ENCODE results near the gene CMTM8. TPM values are rescaled to one million over a fixed set of nuclear protein-coding genes. Genes with fewer than 3 reads are reported as not detected.
A peak's percentile ranks its signal among the peaks of the same experiment; 100 is the strongest.
"Not testable (repeated sequence)": the region's sequence is repeated elsewhere in the genome, so short reads cannot be mapped to it uniquely, and the experiment has no call there.

CMTM8 gene
- total RNA-seq, 1 donor from 2014 or later, result 4.8 TPM

DNA sequence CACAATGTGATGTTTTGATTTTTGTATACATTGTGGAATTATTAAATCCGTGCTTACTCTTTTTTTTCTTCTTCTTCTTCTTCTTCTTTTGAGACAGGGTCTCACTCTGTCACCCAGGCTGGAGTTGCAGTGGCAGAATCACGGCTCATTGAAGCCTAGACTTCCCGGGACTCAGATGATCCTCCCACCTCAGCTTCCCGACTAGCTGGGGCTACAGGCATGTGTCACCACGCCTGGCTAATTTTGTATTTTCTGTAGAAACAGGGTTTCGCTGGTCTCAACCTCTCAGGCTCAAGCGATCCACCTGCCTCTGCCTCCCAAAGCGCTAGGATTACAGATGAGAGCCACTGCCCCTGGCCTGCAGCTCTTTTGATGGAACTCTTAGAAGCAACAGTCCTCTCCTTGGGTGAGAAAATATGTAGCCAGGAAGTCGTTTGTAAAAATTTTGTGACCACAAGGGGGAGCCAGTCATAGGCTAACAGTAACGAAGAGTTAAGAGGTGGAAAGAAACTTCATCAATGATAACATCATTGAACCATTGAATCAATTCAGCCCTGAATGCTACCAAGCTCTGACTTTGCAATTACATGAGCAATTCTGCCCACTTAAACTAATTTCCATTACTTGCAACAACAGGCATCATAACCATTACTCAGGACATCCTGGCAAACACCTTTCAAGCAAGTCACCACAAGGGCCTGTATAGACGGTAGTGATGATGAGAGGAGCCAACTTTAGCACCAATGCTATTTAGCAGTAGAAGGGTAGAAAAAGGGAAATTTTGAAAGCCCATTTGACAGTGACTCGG is 136.5 kb downstream of the CMTM8 start:
- DNase-seq (ENCODE audit: low read depth), result peak; percentile 84

DNA sequence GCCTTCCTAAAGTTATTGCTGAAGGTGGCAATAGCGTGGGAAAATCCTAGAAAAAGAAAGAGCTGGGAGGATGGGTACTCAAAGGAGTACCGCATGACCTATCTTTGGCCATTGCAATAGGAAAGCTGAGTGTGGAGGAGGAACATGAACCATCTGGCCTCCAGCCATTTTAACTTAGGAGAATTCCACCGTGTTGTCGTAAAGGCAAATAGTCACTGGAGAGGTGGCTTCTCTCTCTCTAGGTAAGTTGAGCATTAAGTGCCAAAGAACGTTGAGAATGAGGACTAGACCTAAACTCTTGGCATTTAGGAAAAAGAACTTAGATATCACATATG is 137.1 kb downstream of the CMTM8 start:
- no peak for DNase-seq (ENCODE audit: low read depth)

DNA sequence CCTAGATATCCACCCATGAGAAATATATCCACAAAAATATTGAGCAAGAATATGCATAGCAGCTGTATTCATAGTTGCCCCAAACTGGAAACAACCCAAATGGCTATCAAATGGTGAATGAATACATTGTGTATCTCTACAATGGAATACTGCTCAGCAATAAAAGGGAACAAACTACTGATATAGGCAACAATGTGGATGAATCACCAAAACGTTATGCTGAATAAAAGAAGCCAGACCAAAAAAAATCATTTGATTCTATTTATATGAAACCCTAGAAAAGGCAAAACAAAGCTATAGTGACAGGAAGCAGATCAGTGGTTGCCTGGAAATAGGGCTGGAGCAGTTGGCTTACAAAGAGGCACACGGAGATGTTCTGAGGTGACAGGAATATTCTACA is 137.6 kb downstream of the CMTM8 start:
- no peak for DNase-seq (ENCODE audit: low read depth)

DNA sequence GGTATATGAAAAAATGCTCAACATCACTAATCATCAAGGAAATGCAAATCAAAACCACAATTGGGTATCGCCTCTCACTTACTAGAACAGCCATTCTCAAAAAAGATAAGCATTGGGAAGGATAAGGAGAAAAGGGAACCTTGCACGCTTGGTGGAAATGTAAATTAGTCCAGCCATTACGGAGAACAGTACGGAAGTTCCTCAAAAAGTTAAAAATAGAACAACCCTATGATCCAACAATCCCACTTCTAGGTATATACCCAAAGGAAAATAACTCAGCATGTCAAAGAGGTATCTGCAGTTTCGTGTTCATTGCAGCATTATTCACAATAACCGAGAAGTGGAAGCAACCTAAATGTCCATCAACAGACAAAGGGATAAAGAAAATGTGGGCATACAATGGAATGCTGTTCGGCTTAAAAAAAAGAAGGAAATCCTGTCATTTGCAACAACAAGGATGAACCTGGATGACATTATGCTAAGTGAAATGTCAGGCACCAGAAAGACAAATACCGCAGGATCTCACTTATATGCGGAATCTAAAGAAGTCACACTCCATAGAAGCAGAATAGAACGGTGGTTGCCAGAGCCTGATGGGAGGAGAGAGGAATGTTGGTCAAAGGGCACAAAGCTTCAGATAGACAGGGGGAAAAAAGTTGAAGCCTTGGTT is 141.5 kb downstream of the CMTM8 start:
- no peak for DNase-seq (ENCODE audit: low read depth)

DNA sequence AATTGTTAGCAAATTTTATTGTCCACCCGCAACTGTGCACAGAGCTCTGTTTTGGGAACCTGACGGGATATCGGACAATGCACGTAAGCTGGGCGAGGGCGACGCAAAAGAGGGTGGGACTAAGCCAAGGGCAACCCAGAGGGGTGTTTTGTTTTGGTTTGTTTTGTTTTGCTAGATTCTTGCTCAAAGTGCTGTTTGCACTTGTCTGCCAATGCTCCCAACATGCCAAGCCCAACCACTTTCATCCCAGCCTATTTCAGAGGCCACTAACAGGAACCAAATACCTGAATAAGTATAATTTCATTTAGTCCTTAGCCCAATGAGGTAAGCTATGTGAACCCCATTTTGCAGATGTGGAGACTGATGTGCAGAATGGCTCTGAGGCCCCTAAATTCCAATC is 143.4 kb downstream of the CMTM8 start:
- DNase-seq (ENCODE audit: low read depth), result no peak

DNA sequence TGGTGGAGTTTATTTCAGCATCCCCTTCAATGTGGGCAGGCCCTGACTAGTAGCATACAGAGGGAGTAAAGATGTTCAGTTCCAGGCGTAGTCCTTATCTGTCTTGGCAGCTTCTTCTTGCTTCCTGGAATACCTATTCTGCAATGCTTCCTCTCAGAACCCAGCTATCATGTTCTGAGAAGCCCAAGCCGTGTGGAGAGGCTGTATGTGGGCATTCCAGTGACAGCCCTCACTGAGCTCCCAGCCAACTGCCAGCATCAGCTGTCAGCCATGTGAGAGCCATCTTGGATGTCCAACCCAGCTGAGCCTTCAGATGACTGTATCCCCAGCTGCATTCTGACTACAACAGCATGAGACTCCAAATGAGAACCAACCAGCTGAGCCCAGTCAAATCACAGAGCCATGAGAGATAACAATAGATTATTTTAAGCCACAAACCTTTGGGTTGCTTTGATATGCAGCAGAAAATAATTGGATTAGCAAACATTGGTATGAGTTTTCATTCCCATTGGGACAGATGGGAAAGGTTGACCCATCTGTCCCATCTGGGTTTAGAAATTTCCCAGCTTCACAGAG is 144.7 kb downstream of the CMTM8 start:
- peak; percentile 75 for DNase-seq (ENCODE audit: low read depth)

DNA sequence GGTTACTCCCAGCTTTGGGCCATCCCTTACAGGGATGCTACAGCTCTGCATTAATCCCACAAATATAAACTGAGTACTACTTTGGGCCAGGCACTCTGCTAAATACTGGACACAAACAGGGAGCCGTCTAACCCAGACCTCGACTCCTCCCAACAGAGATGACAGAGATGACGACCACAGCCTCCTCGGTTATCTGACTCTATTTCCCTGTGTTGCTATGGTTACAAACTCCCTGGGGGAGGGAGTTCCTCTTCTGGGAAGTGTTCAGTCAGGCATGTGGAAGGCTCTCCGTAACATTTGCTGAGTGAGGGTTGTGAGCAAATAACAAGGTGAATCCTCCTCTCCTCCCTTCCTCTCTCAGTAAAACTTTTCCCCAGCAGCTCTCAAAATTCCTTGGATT is 146.5 kb downstream of the CMTM8 start:
- DNase-seq (ENCODE audit: low read depth), result peak; percentile 56

DNA sequence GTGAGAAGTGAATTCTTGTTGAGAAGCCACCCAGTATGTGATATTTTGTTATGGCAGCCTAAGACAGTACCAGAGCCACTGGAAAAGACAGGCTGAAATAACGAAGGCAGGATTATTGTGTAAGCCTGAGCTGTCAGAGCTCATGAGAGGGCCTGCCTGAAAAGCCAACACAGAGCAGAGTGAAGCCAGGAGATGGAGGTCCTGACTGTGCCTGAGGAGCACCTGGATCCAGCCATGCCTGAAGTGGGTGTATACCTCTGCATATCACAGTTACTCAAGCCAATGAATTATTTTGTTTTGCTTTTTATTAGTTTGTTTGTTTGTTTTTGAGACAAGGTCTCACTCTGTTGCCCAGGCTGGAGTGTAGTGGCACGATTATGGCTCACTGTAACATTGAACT is 149.0 kb downstream of the CMTM8 start:
- no peak for DNase-seq (ENCODE audit: low read depth)

DNA sequence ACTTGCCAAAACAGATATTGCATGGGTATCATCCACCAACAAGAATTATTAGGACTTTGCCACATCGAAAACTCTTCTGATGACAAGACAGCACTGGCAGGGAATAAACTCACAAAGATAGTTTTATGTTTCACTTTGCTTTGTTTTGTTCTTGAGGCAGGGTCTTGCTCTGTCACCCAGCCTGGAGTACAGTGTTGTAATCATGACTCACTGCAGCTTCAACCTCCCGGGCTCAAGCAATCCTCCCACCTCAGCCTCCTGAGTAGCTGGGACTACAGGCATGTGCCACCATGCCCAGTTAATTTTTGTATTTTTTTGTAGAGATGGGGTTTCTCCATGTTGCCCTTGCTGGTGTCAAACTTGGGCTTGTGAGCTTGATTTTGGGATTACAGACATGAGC is 151.1 kb downstream of the CMTM8 start:
- not testable (repeated sequence) for DNase-seq (ENCODE audit: low read depth)

DNA sequence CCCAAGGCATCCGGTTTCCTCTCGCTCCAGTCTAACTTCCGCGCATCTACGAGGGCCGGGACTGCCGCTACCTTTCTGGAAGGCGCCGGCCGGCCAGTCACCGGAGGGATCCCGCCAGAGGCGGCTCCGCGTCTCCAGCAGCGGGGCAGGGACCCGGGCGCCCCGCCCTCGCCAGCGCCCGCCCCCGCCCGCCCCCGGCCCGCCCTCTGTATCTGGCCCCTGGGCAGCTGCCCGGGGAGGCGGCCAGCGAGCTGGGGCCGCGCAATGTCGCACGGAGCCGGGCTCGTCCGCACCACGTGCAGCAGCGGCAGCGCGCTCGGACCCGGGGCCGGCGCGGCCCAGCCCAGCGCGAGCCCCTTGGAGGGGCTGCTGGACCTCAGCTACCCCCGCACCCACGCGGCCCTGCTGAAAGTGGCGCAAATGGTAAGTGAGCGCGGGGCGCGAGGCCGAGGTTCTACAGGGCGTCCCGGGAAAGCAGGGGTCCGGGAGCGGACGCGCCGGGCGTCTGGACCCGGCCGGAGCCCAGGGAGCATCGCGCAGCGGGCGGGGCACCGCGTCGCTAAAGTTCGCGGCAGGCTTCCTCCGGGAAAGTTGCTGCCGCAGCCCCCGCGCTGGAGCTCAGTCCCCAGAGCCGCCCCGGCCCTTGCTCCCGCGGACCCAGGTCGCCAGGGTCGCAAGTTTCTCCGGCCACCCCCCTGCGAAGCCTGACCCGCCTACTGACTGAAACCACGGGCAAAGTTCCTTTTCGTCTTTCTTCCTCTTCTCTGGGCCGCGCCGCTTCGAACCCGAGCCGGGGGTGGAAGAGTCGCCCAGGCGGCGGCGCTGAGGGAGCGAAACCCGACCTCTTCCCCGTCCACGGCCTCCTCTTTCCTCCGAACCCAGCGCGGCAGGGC is 153.4 kb downstream of the CMTM8 start, which contains the start of gene CMTM7:
Gene CMTM7 (plus strand): TSS at position 211 of the 893 bp plus-strand sequence. CDS start 54 bp downstream, at position 265.
- peak; percentile 74 for DNase-seq (ENCODE audit: low read depth)

DNA sequence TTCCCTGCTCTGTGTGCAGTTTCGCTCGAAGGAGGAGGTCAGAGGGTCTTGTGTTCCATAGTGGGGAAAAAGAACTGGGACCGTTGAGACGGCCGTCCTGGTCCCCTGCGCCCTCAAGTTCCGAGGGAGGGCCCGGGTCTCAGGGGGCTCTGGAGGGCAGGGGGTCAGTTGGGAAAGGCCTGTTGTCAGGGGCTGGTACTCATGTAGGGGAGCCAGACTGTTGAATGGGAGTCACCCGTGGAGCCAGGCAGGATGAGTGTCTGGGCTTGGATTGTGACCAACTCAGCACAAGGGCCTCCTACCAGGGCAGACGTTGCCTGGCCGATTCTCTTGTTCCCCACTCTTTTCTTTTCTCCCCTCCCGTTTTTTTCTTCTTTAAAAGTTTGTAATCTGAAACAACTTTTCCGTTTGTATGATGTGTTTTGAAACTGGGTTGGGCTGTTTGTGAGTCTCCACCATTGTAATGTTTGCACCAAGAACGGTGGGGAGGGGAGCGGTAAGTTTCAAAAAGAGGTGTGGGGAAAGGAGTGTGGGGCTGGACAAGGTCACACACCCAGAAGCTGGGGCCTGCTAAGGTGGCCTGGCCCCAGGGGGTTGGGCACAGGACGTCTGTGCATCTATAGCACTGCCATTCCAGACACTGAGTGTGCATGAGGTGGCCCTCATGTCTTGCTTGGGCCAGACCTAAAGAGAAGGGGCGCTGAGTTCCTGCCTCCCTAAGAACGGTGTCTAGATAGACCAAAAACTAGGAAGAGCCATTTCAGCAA is 154.2 kb downstream of the CMTM8 start:
- peak; percentile 39 for DNase-seq (ENCODE audit: low read depth)

DNA sequence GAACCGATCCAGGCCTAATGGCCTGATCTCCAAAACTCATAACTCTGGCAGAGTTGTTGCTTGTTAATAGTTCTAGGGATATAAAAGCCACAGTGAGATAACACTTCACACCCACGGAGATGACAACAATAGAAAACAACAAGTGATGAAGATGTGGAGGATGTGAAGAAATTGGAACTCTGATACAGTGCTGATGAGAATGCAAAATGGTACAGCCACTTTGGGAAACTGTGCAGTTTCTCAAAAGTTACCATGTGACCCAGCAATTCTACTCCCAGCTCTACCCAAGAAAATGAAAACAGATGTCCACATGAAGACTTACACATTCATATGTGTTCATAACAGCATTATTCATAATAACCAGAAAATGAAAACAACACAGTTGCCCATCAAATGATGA is 157.0 kb downstream of the CMTM8 start:
- no peak for DNase-seq (ENCODE audit: low read depth)

DNA sequence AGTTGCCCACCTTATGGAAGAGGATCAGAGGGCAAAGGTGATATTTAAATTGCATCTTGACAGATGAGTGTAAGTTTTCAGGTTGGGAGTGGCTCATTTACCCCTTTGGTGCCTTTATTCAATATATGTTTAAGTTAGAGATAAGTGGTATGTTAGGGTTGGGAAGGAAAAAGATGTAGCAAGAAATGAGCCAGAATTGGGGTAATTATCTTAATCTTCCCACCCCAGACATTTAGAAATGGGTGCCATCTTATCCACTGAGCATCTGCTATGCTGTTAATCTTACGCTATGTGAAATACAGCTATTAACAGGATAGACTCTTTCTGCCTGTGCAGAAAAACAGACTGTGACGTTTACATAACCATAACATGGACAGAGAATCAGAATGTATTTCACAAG is 159.5 kb downstream of the CMTM8 start:
- DNase-seq (ENCODE audit: low read depth), result no peak

DNA sequence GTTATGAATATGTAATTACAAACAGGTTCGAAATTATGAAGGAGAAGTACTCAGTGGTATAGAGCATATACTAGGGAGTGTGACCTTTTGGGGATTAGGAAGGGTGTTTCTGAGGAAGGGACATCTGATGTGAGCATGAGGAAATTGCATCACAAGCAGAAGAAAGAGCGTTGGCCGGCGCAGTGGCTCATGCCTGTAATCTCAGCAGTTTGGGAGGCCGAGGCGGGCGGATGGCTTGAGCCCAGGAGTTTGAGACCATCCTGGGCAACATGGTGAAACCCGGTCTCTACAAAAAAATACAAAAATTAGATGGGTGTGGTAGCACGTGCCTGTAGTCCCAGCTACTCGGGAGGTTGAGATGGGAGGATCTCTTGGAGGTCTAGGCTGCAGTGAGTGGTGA is 160.1 kb downstream of the CMTM8 start:
- DNase-seq (ENCODE audit: low read depth), result no peak

DNA sequence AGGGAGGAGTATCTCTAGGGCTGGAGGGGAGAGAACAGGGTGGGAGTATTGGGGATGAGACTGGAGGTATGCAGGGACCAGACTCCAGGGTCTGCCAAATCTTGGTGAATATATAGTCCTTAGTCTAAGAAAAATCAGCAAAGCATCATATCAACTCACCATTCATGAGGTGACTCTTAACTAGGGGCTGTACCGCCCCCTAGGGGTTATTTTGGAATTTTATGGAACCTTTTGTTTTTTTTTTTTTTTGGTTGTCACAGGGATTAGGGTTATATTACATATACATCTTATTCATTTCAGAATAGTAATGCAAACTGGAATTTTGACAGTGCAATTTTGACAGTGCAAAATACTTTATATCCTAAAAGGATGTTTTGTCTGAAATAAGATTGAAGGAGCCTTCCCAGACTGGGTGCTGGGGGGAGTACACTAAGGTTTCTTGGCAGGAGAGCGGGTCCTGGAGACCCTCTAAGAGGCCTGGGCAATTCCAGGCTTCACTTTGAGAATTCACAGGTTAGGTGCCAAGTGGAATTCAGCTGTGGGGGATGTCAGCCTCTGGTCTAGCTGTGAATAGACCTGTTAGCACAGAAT is 160.6 kb downstream of the CMTM8 start:
- peak; percentile 75 for DNase-seq (ENCODE audit: low read depth)

DNA sequence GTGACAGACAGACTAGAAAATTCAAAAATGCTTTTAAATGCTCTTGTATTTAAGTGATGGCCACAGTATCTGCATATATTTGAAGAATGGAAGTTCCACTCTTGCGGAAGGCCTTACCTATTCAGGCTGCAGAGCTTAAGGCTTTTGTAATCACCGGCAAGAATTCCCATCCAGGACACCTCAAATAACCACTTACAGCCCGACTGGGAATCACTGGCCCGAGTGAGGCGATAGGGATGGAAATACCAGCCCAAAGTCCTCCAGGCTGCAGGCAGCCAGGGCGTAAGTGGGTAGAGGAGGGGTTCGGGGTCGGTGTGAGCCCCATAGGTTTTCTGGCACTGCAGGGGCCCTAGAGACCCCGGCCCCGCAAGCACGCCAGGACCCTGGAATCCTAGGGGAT is 162.6 kb downstream of the CMTM8 start:
- DNase-seq (ENCODE audit: low read depth), result no peak

DNA sequence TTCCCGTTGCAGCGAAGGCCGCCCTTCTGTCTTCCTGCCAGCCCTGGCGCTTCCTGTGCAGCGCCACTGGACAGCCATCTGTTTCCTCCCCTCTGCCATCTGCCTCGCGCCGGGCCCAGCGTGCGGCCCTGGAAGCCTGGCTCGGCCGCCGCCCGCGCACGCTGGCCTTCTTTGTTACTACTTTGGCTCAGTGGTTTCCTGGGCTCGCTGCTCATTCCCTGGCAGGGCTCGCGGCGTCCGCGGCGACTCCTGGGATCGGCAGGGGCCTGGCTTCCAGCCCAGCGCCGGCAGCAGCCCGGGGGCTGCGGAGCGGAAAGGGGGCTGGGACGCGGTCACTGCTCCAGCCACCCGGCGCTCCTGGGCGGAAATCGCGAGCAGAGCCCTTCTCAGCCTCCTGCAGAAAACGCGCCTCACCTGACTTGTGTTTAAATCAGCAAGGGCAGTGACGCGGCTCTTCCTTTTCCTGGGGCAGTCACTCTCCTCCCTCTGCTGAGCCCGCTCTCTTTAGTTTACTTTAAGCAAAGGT is 163.1 kb downstream of the CMTM8 start:
- peak; percentile 88 for DNase-seq (ENCODE audit: low read depth)

DNA sequence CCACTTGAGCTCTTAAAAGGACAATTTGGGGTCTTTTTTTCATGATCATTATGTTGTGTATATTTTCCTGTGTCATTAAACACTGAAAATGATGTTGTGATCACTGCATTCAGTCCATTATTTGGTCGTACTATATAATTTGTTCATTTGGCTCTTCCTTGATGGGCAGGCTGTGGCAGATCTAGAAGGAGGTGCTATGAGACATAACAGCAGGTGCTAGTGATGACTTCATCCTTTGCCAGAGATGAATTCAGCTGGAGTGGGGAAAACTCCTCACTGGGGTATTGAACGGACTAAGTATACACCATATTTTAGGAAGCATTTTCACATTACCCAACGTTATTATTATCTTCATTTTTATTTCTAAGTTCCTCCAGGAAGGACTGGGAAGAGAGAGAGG is 165.2 kb downstream of the CMTM8 start:
- peak; percentile 77 for DNase-seq (ENCODE audit: low read depth)

DNA sequence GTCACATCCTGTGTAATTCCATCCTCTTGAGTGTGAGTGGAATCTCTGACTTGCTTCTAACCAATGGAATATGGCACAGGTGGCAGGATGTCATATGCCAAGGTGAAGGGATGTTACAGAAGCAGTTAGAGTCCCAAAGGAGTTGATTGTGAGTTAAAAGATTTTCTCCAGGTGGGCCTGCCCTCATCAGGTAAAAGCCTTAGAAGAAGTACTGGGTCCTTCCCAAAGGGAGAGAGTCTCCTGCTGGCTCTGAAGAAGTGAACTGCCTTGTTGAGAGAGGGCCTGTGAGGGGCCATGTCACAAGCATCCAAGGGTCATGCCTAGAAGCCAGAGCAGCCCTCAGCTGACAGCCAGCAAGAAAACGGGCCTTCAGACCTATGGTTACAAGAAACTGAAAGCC is 166.2 kb downstream of the CMTM8 start:
- DNase-seq (ENCODE audit: low read depth), result no peak

DNA sequence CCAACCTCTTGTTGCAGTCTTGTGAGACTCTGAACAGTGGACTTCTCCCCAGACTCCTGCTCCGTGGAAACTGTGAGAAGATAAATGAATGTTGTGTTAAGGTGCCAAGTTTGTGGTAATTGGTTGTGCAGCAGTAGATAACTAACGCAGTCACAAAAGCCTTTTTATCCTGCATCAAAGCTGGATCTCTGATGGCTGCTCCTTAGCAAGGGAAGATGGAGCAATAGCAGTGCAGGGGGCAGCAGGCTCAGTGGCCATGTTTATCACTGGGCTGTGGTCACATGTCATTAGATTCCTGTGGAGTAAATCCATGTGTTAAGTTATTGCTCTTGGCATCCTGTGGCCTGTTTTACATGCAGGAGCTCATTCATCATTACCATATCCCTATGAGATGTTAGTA is 166.7 kb downstream of the CMTM8 start:
- DNase-seq (ENCODE audit: low read depth), result no peak

All from myocyte (in vitro differentiated cells).